GM19351 (cell line): Measurements from ENCODE around the gene UROD.
A peak's percentile ranks its signal among the peaks of the same experiment; 100 is the strongest.
"Not testable (repeated sequence)": the region's sequence is repeated elsewhere in the genome, so short reads cannot be mapped to it uniquely, and the experiment has no call there.

ENCODE experiments used
- ATAC-seq: cut with Tn5 transposase; IDR thresholded peaks from one replicate; pipeline ENCODE4 v1.9.1; 2021; ENCODE audit warnings: mild to moderate bottlenecking, moderate library complexity; ENCODE audit not compliant: unreplicated experiment

Gene UROD

DNA sequence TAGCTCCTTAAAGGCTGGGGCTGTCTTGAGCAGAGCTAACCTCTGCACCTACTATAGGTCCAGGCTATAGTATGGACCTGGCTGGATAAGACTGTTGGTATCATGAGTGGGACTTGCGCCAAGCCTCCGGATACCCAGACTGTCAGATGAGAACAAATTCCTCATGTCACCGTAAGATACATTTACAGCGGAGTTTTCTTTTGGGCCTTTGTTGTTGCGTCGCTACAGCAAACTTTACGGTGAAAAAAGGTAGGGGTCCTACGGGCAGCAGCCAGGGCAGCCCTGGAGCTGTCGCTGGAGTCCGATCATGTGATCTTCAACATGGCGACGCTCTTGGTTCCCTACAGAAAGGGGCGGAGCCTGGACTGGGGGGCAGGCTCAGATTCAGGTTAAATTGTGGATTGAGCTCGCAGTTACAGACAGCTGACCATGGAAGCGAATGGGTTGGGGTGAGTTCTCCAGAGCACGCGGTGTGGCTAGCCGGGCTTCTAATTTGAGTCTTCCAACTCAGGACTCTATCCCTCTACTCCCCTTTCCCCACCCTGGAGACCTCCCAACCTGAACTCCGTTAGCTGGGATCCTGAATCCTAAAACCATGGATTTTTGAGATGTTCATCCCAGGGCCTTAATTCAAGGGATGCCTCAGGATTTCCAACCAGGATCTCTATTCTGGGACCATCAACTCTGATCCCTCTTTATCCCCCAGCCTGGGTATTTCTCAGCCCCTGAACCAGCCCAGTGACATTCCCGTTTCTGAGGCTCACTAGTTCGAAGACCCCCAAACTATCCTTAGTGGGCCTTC lies at the start of gene UROD:
Gene UROD (plus strand): TSS at position 418 of the 802 bp plus-strand sequence. CDS start 12 bp downstream, at position 430.
- ATAC-seq = peak; percentile 60

DNA sequence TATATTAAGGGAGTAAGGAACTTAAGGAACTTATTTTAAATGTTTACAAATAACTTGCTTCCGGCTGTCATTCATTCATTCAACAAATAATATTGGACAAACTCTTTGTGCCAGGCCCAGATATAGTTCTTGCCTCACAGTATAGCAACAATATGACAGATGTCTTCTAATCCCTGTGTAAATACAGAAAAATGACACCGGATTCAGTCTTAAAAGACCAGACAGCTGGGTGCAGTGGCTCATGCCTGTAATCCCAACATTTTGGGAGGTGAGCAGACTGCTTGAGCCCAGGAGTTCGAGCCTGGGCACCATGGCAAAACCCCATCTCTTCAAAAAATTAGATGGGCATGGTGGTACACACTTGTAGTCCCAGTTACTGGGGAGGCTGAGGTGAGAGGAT lies 49.3 kb upstream of the UROD start:
- no peak for ATAC-seq

GRCh38 chr1:44964396-44964795 lies 47.7 kb upstream of the UROD start:
- no peak for ATAC-seq

- no peak for ATAC-seq
Observed at GRCh38 chr1:44970317-44970716, 41.7 kb upstream of the UROD start.

DNA sequence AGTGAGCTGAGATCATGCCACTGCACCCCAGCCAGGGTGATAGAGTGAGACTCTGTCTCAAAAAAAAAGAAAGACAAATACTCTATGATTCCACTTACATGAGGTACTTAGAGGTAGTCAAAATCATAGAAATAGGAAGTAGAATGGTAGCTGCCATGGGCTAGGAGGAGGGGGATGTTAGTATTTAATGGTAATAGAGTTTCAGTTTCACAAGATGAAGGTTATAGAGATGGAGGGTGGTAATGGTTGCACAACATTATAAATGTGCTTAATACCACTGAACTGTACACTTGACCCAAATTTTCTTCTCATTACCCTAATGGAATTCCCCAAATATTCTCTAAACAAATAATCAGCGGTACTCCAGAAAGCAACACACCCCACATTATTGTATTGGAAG lies 38.4 kb upstream of the UROD start:
- no peak for ATAC-seq

GRCh38 chr1:44976252-44976651 lies 35.8 kb upstream of the UROD start:
- no peak for ATAC-seq

DNA sequence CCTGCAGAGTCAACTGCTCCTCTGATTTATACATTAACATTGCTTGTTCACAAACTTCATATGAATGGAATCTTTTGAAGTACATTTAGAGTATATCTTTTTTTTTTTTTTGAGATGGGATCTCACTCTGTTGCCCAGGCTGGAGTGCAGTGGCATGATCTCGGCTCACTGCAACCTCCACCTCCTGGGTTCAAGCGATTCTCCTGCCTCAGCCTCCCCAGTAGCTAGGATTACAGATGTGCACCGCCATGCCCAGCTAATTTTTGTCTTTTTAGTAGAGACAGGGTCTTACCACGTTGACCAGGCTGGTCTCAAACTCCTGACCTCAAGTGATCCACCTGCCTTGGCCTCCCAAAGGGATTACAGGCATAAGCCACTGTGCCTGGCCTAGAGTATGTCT lies 34.7 kb upstream of the UROD start:
- ATAC-seq = not testable (repeated sequence)

DNA sequence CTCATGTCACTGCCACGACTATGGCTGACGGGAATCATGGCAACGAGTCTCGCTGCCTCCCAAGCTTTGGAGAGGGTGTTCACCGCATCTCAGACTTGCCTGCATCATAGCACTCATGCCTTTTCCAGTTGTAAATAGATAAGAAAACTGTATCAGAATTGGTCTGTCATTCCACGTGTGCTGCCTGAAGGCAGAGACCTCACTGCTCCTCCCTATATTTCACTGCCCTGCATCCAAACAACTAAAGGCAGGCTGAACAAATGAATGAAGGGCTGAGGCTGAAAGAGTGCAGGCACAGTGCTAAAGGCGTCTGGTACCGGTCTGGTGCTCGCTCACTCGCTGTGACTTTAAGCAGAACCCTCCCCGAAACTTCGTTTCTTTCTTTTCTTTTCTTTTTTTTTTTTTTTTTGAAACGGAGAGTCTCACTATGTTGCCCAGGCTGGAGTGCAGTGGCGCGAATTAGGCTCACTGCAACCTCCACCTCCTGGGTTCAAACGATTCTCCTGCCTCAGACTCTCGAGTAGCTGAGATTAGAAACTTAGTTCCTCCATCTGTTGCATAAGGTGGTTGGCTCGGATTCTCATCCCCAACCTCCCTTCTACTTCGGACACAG lies 26.2 kb upstream of the UROD start:
- ATAC-seq = peak; percentile 7

GRCh38 chr1:44988531-44989156 lies 23.4 kb upstream of the UROD start:
- no peak for ATAC-seq

DNA sequence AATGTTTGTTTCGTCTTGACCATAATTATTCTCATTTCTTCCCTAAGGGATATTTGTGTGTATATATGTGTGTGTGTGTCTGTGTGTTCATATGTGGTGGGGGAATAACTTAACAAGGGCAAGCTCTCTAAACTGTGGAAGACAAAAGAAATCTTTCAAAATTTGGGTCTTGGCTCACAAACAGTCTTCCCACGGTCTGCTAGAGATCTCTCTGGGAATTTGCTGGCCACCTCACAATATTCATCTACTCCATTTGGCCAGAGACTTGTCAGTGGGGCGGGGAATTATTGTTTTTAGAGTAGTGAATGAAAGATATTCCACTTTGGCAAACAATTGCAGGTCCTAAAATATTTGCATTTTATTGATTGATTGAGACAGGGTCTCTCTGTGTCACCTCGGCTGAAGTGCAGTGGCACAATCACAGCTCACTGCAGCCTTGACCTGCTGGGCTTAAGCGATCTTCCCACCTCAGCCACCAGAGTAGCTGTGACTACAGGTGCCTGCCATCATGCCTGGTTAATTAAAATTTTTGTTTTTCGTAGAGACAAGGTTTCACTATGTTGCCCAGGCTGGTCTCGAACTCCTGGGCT lies 17.6 kb upstream of the UROD start:
- ATAC-seq = no peak

- no peak for ATAC-seq
Observed at GRCh38 chr1:44995467-44996238, 16.4 kb upstream of the UROD start.

GRCh38 chr1:44999232-44999631 lies 12.8 kb upstream of the UROD start:
- no peak for ATAC-seq

GRCh38 chr1:45001011-45001481 lies 11.0 kb upstream of the UROD start:
- no peak for ATAC-seq

GRCh38 chr1:45001576-45001975 lies 10.5 kb upstream of the UROD start:
- not testable (repeated sequence) for ATAC-seq

- ATAC-seq = no peak
Observed at GRCh38 chr1:45002650-45003645, 9.1 kb upstream of the UROD start.

DNA sequence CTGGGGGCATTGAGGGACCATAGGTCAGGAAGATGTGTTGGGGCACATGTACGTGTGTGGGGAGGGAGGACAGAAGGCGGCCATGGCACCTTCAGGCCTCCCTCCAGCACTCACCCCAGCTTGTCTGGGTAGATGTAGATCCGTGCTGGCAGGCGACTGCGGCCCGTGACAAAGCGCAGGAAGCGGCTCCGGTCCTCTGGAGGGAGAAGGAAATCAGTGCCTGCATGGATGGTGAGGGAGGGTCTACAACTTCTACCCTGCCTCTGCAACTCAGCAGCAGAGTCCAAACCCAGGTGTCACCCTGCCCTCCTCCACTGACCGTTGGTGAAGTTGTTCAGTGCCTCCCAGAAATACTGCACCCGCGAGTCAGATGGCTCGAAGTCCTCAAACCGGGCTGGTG lies 8.3 kb upstream of the UROD start:
- ATAC-seq = no peak

DNA sequence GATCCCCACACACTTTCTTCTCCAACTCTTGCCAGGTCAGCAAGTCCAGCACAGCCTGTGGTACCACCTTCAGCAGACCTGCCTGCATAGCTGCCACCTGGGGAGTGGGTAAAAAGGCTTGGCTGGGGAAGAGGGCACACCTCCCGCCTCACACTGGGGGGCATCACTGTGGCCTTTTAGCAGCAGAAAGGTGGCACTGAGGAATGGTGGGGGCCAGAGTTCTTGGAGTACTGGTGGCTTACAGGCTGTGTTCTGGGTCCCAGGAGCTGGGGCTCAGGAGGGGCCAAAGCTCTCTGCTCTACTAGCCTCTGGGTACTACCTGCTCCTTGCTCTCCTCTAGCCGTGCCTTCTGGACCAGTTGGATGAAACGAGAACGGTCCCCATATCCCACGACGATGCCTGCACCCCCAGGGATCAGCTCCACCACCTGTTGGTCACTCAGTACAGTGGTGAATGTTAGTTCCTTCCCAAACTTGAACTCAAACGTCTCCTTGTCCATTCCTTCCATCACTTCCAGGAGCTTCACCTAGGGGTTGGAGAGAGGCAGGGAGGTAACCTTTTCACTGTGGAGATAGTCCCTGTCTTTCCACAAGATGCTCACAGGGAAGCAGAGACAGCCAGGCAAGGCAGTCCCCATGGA lies 7.7 kb upstream of the UROD start:
- ATAC-seq = no peak

DNA sequence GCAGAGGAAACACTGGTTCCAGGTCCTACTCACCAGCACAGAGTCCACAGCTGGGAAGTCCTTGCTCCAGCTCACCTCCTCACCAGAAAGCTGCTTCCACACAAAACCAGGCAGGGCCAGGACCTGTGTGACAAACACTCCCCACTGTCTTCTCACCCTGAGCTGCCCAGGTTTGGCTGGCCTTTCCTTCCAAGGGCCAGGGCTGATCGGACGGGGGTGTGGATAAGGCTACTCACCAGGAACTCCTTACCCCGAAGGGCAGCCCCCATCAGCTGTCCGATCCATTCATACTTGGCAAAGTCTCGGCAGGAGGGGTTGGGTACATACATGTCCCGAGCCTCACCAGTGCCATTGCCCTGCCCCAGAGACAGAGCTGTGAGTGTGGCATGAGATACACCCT lies 6.3 kb upstream of the UROD start:
- no peak for ATAC-seq

- ATAC-seq = no peak
Observed at GRCh38 chr1:45007311-45007710, 4.7 kb upstream of the UROD start.
